HCEC 1CT (cell line): ENCODE data around the gene C16orf89.

ENCODE experiments used
- DNase-seq: peaks from one replicate; pipeline ENCODE4 v3.0.0-alpha.2; 2017

C16orf89 gene

DNA sequence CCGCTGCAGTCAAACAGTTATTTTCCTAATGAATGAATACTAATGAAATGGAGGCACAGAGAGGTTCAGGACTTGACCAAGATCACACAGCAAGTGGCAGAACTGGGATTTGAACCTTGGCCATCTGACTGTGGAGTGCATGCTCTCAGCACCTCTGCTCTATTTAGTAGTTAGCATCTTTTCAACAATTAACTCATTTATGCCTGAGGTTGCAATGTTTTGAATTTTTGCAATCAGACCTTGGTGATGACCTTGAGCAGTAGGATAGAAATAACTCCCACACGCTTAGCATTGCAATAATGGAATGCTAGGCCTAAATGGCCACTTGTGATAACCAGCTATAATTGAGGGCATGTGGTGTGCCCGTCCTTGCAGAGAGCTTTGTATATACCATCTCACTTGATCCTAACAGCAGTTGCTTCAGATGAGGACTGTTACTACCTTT is 63.0 kb downstream of the C16orf89 start:
- DNase-seq, result no peak

DNA sequence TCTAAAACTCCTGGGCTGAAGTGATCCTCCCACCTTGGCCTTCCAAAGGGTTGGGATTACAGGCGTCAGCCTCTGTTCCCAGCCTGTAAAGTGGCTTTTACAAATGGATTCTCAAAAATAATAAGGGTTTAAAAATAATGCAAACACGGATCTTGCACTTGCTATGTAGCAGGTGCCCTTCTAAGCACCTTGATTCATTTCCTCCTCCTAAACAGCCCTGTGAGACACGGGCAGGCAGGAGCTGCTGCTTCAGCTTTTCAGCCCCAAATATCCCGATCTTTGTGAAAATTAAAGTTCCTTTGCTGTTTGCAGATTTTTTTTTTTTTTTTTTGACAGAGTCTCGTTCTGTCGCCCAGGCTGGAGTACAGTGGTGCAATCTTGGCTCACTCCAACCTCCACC is 63.8 kb downstream of the C16orf89 start:
- no peak for DNase-seq

DNA sequence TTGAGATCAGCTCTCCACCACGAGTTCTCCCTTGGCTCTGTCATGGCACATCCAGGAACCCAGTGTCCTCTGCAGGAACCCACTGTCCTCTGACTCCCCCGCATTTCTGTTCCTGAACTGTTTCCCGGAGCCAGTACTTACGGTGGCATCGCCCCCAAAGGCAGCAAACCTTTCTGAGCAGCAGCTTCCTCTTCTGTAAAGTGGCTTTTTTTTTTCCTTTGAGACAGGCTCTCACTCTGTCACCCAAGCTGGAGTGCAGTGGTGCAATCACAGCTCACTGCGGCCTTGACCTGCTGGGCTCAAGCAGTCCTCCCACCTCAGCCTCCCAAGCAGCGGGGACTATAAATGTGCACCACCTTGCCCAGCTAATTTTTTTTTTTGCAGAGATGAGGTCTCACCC is 64.2 kb downstream of the C16orf89 start:
- no peak for DNase-seq

- DNase-seq, result no peak
These were observed 65.2 kb downstream of the C16orf89 start for GRCh38 chr16:5000573-5001001.

DNA sequence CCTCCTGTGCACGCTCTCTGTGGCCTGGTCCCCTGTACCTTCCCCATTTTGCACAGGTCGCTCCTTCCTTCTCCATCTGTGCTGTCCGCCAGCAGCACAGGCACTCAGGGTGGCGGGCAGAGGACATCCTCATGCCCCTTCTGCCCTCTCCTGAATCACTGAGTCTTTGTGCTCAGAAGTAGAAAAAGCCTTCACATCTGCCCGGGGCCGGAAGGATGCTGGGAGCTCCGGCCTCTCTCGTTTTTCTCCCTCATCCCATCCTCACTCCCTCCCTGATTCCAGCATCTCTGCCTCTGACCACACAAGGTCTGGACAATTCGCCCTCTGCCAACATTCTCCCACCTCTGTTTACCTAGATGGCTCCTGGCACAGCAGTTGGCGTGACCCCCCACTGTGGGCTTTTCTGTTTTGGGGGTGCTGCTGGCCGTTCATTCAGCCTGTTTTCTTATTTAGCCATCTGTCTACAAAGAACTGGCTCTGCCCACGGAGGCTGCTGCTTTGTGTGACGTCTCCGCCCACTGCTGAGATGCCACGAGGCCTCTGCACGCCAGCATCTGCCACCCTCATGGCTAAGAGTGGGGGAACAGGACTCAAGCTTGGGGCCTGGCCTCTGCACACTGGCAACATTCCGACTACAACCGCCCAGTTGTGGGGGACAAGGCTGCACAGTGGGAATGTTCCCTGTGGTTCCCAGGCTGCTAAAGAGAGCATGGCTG is 70.9 kb downstream of the C16orf89 start:
- no peak for DNase-seq
